SU-DHL-6 (cell line): ENCODE data around the gene SKI.

Experiments
- H2AFZ ChIP-seq: fragments of 200-600 bp; sonication (generic); 2 replicates; pipeline ENCODE4 v1.6.1; 2014; ENCODE audit warnings: low read depth, mild to moderate bottlenecking, moderate library complexity, mixed read lengths, antibody characterized with exemption, low read length; ENCODE audit not compliant: severe bottlenecking
- H3F3A ChIP-seq: fragments of 200-600 bp; shearing (Covaris generic); 2 replicates; pipeline ENCODE4 v1.6.0; 2016; ENCODE audit warnings: antibody characterized with exemption, mild to moderate bottlenecking; ENCODE audit not compliant: insufficient read depth
- H3K27ac ChIP-seq: fragments of 200-600 bp; sonication (generic); 2 replicates; pipeline ENCODE4 v1.5.1; 2016; ENCODE audit warnings: low read depth, mild to moderate bottlenecking, low read length, moderate library complexity, mixed read lengths
- H3K27me3 ChIP-seq: fragments of 200-600 bp; sonication (generic), shearing (Covaris generic); 2 replicates; pipeline ENCODE4 v1.6.0; 2014; ENCODE audit warnings: mild to moderate bottlenecking, low read length
- H3K36me3 ChIP-seq: fragments of 200-600 bp; sonication (generic); 2 replicates; pipeline ENCODE4 v1.6.1; 2014; ENCODE audit warnings: mild to moderate bottlenecking, low read length, mixed read lengths
- H3K4me2 ChIP-seq: fragments of 300-600, 200-600 bp; shearing (Covaris generic), sonication (generic); 2 replicates; pipeline ENCODE4 v1.6.0; 2014; ENCODE audit warnings: low read length, low read depth, mild to moderate bottlenecking; ENCODE audit not compliant: poor library complexity, severe bottlenecking
- H3K4me3 ChIP-seq: fragments of 200-600 bp; sonication (generic); 2 replicates; pipeline ENCODE4 v1.5.1; 2014; ENCODE audit warnings: antibody characterized with exemption, low read length, mild to moderate bottlenecking, mixed read lengths; ENCODE audit not compliant: insufficient read depth, poor library complexity, severe bottlenecking
- H3K79me2 ChIP-seq: fragments of 200-600 bp; sonication (generic); 2 replicates; pipeline ENCODE4 v1.6.1; 2014; ENCODE audit warnings: mild to moderate bottlenecking, low read length, moderate library complexity; ENCODE audit not compliant: insufficient read depth
- H3K9ac ChIP-seq: fragments of 200-600 bp; sonication (generic); 2 replicates; pipeline ENCODE4 v1.7.0; 2014; ENCODE audit warnings: mild to moderate bottlenecking, low read length
- H3K9me2 ChIP-seq: fragments of 200-600 bp; sonication (generic); replicated peaks from 2 replicates; pipeline ENCODE4 v1.6.1; 2014; ENCODE audit warnings: low read length; ENCODE audit not compliant: insufficient read depth
- H3K9me3 ChIP-seq: fragments of 200-600 bp; sonication (generic); 2 replicates; pipeline ENCODE4 v1.6.1; 2014; ENCODE audit warnings: low read length, mixed read lengths; ENCODE audit not compliant: insufficient read depth
- H4K20me1 ChIP-seq: fragments of 200-600 bp; sonication (generic); 2 replicates; pipeline ENCODE4 v1.6.1; 2014; ENCODE audit warnings: low read depth, mild to moderate bottlenecking, antibody characterized with exemption, low read length, moderate library complexity, mixed read lengths
- CTCF ChIP-seq: fragments of 200-600 bp; sonication (generic); IDR thresholded peaks from one replicate; pipeline ENCODE4 v1.5.1; 2017; ENCODE audit warnings: antibody characterized with exemption, mild to moderate bottlenecking, low read length, moderate library complexity; ENCODE audit not compliant: insufficient read depth, poor library complexity, severe bottlenecking
- EZH2phosphoT487 ChIP-seq: fragments of 200-600 bp; sonication (generic), shearing (Covaris generic); conservative IDR thresholded peaks from 2 replicates; pipeline ENCODE4 v1.6.1; 2018; ENCODE audit warnings: mild to moderate bottlenecking, antibody characterized with exemption, low read length, moderate library complexity, mixed read lengths

SKI gene

DNA sequence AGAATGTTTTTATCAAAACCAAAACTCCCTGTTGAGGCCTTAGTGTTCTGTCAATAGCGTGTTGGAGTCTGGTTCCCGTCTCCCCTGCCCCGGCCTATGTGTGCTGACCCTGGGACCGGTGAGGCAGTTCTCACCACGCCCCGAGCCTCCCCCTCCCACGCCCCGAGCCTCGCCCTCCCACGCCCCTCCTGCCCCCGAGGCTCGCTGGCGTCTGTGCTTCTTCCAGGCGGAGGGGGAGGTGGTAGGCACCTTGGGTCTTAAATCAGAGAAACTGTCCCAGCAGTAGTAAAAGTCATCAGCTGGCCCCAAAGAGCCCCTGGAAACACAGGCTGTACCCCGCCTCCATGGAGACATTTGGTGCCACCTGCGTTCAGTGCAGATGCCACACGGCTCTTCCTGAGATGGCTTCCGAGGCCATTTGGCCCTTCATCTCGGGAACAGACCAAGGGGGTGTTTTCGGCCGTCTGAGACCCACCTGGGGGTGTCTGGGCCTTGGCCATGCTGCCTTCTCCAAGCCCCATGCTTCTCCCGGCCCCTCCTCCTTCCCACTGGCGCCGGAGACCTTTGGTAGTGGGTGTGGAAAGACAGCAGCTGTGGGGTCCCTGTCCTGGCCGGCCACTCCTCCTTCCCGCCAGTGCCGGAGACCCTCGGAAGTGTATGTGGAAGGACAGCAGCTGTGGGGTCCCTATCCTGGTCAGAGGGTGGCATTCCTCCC is 44.7 kb downstream of the SKI start:
- Histone ChIP-seq H3K79me2 (no peaks in the 10 kb centered on the region), H3F3A (no peaks in the 10 kb centered on the region), H2AFZ (no peak overlapping the region), H3K4me3 (no peak overlapping the region), H3K27me3 (no peaks in the 10 kb centered on the region), H3K9me2 (no peaks in the 10 kb centered on the region), H3K9me3 (no peaks in the 10 kb centered on the region), H3K27ac (no peak overlapping the region), H3K4me2 (no peak overlapping the region), H3K36me3 (no peaks in the 10 kb centered on the region), H3K9ac (no peak overlapping the region), H4K20me1 (no peaks in the 10 kb centered on the region)
- TF ChIP-seq EZH2phosphoT487 (no peak), CTCF (no peak)

DNA sequence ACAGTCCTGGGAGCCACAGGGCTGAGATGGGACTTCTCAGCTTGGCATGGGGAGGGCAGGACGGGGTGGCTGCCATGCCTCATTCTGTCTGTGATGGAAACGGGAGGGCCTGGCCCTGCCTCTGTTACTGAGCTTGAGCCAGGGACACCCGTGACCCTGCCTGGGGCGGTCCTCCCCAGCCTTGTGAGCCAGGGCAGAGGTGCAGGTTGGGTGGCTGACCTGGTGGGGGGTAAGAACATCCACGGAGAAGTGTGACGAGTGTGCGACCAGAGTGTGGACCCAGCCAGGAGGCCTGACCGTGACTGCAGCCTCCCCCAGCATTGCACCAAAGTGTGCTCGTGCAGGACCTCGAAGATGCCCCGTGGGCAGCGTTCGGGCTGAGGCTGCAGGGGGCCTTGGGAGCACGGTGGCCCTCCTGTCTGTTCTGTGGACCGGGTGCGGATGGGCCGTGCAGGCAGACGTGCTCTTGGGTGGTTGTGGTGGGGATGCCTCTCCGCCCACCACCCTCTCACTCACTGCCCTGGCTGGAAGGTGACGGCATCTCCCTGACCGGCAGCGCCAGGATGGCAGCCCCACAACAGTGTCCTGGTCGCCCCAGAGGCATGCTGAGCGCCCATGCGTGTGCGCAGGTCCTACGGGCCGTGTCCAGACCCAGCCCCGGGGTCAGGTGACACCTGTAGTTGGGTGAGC is 45.4 kb downstream of the SKI start:
- Histone ChIP-seq H2AFZ (no peak overlapping the region), H3K36me3 (no peaks in the 10 kb centered on the region)

DNA sequence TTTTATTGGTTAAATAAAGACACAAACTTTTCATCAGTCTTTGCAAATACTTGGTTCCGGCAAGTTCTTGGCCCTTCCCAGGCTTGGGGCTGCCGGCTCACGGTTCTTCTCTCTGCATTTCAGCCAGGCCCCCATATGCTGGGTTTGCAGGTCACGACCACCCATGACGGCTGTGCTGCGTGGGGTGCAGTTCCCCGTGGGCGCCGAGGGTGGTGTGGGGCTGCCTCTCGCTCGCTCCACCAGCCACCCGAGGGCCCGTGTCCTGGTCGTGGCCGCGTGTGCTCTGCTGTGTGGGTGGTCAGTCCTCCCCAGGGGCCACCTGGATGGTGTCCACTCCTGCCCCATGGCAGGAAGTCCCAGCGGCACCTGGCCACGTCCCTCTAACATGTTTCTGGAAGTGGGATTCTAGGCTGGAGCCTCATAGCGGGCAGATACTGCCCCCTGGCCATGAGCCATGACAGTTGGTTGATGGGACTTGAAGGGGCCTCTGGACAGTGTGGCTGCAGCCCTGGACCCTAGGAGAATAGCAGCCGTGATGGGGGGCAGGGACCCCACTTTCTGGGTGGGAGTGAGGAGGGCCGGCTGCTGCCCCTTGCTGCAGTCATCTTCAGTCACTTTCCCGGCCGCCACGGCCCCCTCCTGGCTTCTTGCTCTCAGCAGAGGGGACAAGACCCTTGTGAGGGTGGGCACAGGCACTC is 46.3 kb downstream of the SKI start:
- Histone ChIP-seq H3K27me3 (no peaks in the 10 kb centered on the region), H3K9ac (no peak overlapping the region), H3K4me3 (no peak overlapping the region), H2AFZ (no peak overlapping the region), H3K27ac (no peak overlapping the region), H3F3A (no peaks in the 10 kb centered on the region), H4K20me1 (no peaks in the 10 kb centered on the region), H3K79me2 (no peaks in the 10 kb centered on the region), H3K9me3 (no peaks in the 10 kb centered on the region), H3K9me2 (no peaks in the 10 kb centered on the region), H3K36me3 (no peaks in the 10 kb centered on the region), H3K4me2 (no peak overlapping the region)
- TF ChIP-seq CTCF (no peak), EZH2phosphoT487 (no peak)

More for the DNA sequence above, 45.4 kb downstream of the SKI start:
- Histone ChIP-seq H3K9ac (no peak overlapping the region), H3K9me3 (no peaks in the 10 kb centered on the region), H3K4me2 (no peak overlapping the region), H3K27ac (no peak overlapping the region), H3K27me3 (no peaks in the 10 kb centered on the region), H4K20me1 (no peaks in the 10 kb centered on the region), H3K9me2 (no peaks in the 10 kb centered on the region), H3K79me2 (no peaks in the 10 kb centered on the region), H3K4me3 (no peak overlapping the region), H3F3A (no peaks in the 10 kb centered on the region)
- no peak for TF ChIP-seq CTCF
- TF ChIP-seq EZH2phosphoT487 = no peak
